ENCODE measurements around the gene MID1.

GRCh38 chrX:10617999-10618351, 2.4 kb downstream of the MID1 start:
- TF ChIP-seq REST (IDR thresholded peaks at IDR 0.05; ENCODE audit: insufficient read depth in 1 of 2, low read depth in 2 of 2, low read length in 2 of 2): no peak
- TF ChIP-seq TAF1 (IDR thresholded peaks at IDR 0.05; ENCODE audit: borderline replicate concordance, insufficient read depth, low read length): no peak
- TF ChIP-seq POLR2AphosphoS5 (IDR thresholded peaks at IDR 0.05; ENCODE audit: low read depth, low read length): no peak
- TF ChIP-seq SIN3A (IDR thresholded peaks at IDR 0.05; ENCODE audit: borderline replicate concordance, insufficient read depth, low read length): no peak

Data from PFSK-1 (cell line).